Endometrium (tissue), 2 donors: ENCODE results near the gene ALPK1.

ENCODE experiments used
- FAIRE-seq: peaks from 2 replicates; lab custom pipeline; 2012; peaks lifted over from hg19 to GRCh38; lab: Jason Lieb, UNC
- donor health status: control.
- donor health status: control.

ALPK1 gene

DNA sequence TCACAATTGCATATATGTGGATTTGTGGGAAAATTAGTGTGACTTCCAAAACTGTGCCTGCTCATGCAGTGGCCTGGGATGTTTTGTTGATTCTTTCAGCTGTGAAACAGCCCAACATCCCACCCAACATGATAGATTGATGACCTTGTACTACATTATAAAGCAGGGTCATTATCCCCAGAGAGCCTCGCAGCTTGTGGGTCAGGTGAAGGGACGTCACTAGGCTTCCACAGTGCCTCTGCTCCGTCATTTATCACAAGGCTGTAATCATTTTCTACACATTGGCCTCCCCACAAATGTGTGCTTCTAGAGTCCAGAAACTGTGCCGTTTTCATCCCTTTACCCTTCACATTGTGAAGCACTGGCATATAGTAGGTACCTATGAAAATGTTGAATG lies 31.6 kb downstream of the ALPK1 start:
- no peak for FAIRE-seq

DNA sequence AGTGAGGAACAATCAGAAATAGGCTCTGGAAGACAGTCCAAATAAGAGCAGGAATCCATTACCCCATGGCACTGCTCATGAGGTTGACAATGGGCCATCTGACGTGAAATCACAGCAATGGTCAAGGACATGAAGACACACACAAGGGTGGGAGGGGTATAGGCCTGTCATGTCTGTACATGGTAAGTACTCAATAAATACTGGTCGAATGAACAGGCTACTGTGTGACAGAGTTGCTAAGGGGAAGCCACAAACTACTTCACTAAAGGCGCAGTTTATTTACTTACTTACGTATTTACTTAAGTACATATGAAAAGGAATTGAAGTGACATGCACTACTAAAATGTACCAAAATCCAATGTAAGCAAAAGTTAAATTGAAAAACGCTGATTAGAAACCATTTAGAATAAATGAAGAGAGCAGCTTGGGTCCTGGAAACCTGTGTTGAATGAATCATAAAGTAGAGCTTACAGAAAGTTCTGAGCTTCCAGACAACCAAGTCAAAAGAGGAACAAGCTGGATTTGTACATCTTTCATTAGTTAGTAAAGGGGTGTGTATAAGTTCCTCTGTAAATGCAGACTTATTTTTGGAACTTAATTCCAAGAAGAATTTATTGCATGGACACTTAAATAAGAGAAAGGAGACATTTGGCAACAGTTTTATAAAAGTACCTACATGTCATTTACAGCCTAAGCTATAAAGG lies 32.7 kb downstream of the ALPK1 start:
- no peak for FAIRE-seq

DNA sequence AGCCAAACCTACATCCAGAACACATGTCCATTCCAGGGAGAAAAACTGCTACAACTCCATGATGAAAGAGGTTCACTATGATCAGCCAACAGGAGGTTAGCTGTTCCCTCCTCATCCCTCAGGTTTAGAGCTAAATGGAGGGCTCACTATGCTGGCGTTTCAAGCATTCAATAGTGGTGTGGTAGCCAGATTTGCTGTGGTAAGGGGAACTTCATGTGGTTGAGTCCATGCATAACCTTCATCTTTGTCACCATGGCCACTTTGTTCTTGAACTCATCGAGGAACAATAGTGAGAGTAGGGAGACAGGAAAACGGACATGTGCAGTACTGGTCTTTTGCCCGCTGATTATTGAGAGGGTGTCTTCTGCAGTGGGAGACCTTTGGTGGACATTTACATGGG lies 33.8 kb downstream of the ALPK1 start:
- FAIRE-seq: no peak

DNA sequence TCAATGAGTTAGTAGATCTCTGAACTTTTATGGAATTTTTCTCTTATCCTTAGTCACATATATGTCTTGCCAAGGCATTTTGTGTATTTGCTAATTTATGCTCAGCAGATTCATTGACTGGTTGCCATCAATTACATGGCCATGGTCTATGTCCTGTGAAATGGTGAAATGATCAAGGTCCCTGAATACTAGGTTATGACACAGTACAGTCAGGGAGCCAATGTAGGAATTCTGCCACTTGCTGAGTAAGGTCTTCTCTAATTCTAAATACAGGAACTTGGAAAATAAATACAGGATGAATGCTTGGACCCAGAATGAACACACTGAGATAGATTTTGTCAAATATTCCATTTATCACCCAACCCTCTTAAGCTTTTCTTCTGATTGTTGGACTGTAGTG lies 35.2 kb downstream of the ALPK1 start:
- FAIRE-seq: no peak

DNA sequence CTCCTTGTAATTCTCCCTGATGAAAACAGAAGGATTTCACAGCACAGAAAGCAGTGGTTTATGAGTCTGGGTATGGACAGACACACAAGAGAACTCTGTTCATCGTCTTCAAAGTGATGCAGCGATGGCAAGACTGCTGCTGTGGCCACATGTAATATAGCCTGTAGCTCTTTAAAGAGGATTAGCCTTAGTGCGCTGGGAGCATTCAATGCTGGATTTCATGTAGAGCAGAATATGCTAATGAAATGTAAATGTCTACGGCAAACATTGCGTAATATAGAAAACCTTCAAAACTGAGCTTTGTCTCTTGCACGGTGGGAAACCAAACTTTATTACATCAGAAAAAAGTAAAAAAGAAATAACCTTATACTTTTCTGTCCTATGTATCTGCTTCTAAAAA lies 42.9 kb downstream of the ALPK1 start:
- FAIRE-seq: no peak

DNA sequence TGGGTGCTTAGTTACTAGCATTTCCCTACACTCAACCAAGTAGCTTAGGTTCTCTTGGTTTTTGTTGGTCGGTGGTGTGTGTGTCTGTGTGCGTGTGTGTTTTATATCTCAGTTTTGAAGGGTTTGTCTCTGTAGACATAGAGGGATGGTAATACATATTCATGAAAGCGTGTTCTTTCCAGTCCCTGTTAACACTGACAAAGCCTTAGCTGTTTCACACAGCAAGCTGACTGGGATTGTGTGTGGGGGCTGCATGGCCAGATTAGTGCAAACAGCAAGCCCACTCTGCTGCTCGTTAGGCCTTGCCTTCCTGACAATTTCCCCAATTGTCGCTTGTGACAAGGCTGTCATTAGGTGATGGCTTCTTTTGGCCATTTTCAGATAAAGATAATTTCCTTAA lies 43.9 kb downstream of the ALPK1 start:
- FAIRE-seq: no peak

DNA sequence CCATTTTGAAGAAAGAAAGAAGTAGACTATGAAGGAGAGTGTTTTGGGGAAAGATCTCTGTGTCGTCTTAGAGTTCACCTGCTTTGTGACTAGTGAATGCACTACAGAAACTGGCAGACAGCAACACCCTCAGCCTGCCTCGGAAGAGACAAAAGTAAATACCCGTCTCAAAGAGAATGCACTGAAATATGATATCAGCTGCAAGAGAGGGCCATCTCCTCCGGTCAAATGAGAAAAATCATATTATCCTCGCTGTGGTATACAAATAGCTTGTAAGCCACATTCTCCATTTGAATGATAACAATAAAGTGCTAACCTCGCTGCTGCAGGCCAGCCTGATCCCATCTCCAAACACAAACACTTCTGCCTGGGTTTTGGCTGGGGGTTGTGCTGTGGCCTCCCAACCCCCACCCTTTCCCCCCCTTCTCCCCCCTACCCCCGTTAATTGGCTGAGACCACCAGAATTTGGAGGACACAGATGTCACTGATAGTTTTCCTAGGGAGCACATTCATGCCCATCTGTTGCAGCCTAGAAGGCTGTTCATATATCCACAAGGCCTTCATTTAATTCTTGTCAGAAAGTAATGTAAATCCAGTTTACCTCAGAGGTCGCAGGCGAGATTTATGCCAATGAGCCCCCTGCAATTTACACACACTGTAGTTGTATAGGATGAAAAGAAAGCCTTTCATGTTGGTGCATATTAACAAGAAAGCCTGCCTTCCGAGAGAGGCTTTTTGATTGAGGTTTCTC lies 46.3 kb downstream of the ALPK1 start:
- no peak for FAIRE-seq

DNA sequence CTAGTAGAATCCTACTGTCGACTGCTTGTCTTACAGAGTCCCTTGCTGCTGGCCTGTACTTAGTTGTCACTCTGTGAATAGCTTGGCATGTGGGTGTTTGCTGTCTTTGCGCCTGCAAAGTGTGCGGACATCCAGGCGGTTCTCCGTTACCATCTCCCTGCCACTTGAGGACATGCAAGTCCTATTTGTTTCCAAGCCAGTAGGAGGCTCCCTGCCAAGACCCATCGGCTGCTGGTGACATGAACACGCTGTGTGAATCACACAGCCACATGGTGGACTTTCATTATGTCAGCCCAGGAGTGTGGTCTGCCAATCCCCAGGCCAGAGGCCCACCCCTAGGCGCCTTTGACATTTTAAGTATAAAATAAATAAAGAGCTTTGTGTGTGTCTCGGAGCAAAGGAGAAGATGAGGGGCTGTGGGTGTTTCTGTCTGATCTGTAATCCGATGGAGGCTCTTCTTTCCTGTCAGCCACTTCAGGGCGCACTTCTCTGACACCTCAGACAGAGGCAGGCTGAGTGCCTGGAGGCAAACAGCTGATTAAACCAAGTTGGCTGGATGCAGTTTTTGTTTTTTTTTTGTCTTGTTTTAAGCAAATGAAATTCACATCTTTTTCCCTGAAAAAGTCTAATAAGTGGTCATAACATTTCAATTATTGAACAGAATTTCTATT lies 51.5 kb downstream of the ALPK1 start:
- no peak for FAIRE-seq

DNA sequence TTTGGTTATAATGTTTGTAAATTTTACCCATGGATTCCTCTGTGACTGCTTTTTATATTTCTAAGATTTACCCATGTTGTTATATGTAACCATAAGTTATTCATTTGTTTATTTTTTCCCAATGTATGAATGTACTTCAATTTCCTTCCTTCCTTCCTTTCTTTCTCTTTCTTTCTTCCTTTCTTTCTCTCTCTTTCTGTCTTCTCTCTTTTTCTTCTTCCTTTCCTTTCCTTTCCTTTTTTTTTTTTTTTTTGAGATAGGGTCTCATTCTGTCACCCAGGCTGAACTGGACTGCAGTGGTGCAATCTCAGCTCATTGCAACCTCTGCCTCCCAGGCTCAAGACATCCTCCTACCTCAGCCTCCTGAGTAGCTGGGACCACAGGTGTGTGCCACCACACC lies 55.6 kb downstream of the ALPK1 start:
- FAIRE-seq: no peak

DNA sequence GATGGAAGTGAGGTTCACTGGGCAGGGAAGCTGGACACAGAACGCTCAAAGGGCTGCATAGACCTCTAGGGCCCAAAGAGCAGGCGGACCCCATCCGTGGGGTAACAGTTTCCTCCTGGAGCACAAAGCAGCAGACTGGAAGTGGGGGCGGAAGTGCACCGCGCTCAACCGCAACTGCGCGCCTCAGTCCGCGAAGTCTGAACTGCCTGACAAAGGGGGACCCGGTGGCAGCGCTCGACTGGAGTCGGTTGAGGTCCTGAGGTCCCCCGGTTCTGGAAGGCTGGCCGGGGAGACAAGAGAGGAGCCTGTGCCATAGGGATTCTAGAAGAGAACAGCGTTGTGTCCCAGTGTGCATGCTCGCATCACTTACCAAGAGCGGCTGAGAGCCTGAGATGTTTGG lies 58.5 kb downstream of the ALPK1 start:
- FAIRE-seq: no peak

DNA sequence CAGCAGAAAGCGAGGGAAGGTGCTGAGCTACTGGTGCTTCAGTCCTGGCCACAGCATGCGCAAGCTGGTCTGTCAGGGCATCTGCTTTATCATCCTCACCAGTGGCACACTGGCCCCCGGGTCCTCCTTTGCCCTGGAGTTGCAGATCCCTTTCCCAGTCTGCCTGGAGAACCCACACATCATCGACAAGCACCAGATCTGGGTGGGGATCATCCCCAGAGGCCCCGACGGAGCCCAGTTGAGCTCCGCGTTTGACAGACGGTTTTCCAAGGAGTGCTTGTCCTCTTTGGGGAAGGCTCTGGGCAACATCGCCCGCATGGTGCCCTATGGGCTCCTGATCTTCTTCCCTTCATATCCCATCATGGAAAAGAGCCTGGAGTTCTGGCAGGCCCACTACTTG lies 60.3 kb downstream of the ALPK1 start:
- no peak for FAIRE-seq

DNA sequence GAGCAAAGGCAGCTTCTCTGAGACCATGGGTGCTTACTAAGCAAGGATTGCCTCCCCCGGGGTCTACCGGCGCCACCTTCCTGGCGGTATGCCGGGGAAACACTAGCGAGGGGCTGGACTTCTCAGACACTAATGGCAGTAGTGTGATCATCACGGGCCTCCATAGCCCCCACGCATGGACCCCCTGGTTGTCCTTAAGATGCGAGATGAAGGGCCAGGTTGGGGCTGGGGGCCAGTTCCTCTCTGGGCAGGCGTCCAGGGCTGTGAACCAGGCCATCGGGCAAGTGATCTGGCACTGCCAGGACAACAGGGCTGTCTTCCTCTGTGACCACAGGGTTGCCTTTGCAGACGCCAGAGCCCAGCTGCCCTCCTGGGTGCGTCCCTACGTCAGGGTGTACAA lies 60.7 kb downstream of the ALPK1 start:
- FAIRE-seq: no peak

DNA sequence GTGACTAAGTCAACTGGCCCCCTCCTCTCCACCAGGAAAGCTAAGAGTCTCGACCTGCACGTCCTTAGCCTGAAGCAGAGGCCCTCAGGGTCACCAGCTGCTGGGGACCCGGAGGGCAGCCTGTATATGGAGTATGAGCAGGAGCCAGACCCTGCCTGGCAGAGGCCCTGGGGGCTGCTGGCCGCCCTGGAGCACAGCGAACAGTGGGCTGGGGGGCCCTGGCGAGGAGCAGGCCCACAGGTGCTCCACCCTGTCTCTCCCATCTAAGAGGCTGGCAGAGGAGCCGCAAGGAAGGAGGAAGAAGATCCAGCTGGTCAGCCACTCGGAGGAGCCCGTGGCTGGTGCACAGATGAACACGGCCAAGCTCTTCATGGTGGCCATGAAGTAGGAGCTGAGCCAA lies 61.2 kb downstream of the ALPK1 start:
- no peak for FAIRE-seq

DNA sequence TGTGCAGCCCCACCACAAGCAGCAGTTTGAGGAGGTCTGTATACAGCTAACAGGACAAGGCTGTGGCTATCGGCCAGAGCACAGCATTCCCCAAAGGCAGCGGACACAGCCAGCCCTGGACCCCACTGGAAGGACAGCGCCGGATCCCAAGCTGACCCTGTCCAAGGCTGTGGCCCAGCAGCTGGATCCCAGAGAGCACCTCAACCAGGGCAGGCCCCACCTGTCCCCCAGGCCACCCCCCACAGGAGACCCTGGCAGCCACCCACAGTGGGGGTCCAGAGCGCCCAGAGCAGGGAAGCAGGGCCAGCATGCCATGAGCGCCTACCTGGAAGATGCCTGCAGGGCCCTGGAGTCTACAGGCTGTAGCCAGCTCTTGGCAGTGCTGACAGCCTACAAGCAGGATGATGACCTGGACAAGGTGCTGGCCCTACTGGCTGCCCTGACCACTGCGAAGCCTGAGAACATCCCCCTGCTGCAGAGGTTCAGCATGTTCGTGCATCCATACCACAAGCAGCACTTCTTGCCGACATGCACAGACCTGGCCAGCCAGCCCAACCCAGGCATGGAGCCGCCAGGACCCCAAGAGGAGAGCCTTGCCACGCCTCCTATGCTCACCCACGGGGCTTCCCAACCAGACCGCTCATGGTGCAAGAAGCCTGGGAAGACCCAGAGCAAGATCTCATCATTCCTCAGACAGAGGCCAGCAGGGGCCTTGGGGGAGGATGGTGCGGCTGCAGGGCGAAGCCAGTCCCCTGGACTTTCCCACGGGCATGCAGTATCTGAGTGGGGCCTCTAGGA lies 62.0 kb downstream of the ALPK1 start:
- FAIRE-seq: no peak

DNA sequence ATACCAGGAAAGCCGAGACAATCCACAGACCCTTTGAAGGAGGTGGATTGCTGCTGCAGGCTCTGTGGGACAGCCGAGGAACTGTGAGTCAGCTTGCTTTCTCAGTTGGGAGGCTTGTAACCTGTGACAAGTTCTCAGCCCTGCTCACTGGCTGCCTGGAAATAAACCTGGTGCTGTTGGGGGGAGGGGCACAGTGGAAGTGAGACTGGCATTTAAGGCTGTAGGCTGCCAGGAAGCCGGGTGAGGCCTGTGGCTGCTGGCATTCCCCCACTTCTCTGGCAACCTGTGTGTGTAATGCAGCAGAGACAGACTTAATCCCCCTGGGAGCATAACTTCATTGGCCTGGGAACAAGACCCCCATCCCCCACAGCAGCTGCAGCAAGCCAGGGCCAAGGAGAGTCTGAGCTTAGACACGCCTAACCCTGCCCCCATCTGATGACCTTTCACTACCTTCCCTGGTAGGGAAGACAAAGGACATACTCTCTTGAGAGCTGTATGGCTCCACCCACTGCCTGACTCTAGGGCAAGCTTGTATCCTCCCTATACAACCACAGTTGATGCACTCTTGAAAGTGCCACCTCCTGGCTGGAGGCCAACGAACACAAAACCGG lies 64.1 kb downstream of the ALPK1 start:
- no peak for FAIRE-seq

DNA sequence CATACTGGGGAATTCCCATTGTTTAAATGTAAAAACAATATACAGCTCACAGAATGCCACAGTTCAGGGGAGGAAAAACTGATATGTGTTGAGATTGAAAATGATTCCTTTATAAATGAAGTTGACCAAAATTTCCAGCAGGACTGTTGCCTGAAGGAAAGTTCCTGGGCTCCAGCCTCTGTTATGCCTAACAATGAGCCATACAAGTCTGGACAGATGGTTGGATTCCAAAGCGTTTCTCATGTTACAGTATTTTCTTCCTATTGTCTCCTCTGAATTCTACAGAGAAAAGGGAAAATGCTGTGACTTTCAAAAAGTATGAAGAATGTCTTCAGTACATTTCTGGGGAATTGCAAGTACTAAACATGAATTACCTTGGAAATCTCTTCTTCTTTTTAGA lies 73.3 kb downstream of the ALPK1 start:
- FAIRE-seq: no peak

DNA sequence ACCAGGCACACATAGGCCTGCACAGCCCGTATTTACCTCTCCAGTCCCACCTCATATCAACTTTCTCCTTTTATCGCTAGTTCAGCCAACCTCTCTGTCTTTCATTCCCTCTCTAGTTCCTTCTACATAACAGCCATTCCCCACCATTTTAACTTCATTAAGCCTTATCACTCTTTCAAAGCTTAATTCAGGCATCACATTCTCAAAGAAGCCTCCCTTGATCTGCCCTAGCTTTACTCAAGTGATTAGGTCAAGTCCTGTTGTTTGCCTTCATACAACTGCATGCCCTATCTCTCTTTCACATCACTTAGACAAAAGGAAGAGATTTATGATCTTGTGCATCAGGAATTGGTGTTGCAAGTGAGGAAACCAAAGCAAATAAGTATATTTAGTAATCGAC lies 74.2 kb downstream of the ALPK1 start:
- no peak for FAIRE-seq

DNA sequence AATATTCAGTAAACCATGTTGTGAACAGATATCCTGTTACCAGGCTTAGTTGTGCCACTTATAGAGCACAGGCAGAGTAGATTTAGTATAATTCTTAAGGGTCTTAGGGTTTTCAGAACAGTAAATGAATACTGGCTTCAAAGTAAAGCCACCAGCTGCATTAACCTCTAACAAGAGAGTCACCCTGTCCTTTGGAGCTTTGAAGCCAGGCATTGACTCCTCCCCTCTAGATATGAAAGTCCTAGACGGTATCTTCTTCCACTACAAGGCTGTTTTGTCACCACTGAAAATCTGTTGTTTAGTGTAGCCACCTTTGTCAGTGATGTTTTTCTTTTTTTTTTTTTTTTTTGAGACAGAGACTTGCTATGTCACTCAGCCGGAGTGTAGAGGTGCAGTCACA lies 77.7 kb downstream of the ALPK1 start:
- no peak for FAIRE-seq

DNA sequence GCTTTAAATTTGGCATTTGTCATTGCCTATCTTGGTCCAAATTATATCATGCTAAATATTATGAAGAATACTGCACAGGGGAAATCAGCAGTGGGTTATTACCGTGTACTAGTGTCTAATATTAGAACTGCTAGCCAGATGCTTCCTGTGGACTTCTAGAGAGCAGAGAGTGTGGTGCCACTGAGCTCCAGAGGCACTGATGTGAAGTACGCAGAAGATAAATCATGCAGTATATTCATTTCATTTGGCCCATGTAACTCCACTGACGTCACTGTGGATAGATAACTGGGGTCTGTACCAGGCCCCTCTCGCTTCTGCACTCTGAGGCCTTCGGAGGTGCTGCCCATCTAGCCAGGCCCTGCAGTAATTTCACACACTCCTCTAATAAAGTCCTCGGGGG lies 80.0 kb downstream of the ALPK1 start:
- no peak for FAIRE-seq

DNA sequence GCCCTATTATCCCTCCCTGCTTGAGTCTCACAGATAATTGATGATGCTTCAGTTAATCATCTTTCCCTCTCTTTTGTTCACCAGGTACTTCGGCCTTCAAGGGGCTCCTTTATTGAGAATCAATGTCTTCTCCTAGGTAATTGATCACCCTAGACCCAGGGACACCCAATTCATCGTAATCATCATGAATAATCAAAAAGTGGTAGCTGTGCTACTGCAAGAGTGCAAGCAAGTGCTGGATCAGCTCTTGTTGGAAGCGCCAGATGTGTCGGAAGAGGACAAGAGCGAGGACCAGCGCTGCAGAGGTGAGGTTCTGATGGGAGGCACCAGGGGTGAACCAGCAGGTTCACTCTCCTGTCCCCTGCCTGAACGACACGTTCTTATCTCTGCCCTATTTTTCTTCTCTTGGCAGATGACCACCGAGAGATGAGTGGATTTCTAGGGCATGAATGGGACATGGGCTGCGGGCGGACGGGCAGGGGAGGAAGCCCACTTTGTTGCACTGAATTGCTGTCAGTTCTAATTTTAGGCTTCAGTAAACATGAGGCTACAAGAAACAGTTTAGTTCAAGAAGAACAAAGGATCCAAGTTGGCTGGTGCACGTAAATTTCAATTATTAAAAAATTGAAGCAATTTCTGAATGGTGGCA lies 80.5 kb downstream of the ALPK1 start:
- no peak for FAIRE-seq

DNA sequence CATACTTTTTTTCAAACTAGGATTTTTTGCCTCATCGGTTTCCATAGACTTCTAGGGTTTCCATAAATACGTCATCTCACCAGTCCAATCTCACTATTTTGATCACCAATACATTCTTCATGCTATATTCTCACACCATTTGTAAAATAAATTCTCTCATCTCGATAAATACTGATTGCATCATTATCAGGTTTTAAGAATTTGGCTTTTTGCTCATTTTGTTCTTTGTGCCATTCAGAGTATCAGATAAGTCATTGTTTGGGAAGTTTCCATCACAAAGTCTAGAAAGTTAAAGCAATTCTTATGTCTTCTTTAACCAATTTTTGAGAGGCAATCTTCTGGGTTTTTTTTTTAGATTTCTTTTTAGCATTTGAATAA lies 81.1 kb downstream of the ALPK1 start:
- FAIRE-seq: no peak

DNA sequence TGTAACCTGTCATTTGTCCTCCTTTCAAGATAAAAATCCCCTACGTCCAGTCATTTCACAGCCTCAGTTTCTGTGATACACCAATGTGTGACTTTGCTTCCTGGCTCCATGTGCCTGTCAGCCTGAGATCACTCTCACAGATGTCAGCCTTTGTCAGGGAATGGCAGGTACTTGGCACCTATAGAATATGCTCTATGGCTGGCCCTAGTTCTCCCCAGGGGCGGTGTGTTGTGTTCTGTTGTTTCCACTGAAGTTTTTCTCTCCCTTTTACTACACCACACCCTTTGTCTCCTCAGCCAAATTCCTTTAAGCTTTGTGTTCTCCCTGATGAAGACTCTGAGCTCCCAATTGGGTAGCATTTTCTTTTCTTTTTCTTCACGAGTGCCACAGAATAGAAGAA lies 81.7 kb downstream of the ALPK1 start:
- no peak for FAIRE-seq
